GM12878 (cell line): ENCODE measurements around the gene GDE1. TPM values are rescaled to one million over a fixed set of nuclear protein-coding genes. Genes with fewer than 3 reads are reported as not detected.

Source experiments
- ATAC-seq: fragments of 200-7000 bp; cut with Tn5 transposase; 3 replicates; pipeline ENCODE4 v1.9.1; 2020; ENCODE audit warnings: mild to moderate bottlenecking, moderate library complexity
- BruUV-seq: library from RNA; stranded (reverse); fragments of 400-500 nt; replicated peaks from 2 replicates; lab custom pipeline; 2021; lab: Mats Ljungman, UMichigan
- CTCF ChIA-PET: fragments of 300-600 bp; sonication (Branson Sonifier 250); formaldehyde crosslinking; extraction: SDS; loops from one replicate; lab custom pipeline; 2021; ENCODE audit warnings: inconsistent platforms; lab: Yijun Ruan, JAX
- POLR2A ChIA-PET: fragments of 350-600 bp; formaldehyde crosslinking; extraction: SDS; loops from one replicate; lab custom pipeline; 2021; ENCODE audit warnings: inconsistent platforms; lab: Charles Lee
- RAD21 ChIA-PET: fragments of 300-600 bp; sonication (Branson Sonifier 250); formaldehyde crosslinking; loops from one replicate; lab custom pipeline; 2023; ENCODE audit warnings: antibody characterized with exemption; ENCODE audit not compliant: unreplicated experiment; lab: Charles Lee
- SMC1A ChIA-PET: fragments of 300-600 bp; sonication (Branson Sonifier 250); formaldehyde crosslinking; loops from one replicate; lab custom pipeline; 2023; ENCODE audit not compliant: unreplicated experiment, uncharacterized antibody; lab: Charles Lee
- DNase-seq: peaks from one replicate; pipeline ENCODE4 v3.0.0-alpha.2; 2011; ENCODE audit warnings: low read depth, low spot score
- FAIRE-seq: peaks from 3 replicates; lab custom pipeline; 2011; peaks lifted over from hg19 to GRCh38; lab: Jason Lieb, UNC
- H2AFZ ChIP-seq: 2 replicates; pipeline ENCODE4 v1.6.0; 2011; ENCODE audit warnings: low read depth, low read length, control low read depth; ENCODE audit not compliant: control insufficient read depth
- H3K27ac ChIP-seq: 2 replicates; pipeline ENCODE4 v1.5.1; 2011; ENCODE audit warnings: control low read depth; ENCODE audit not compliant: control insufficient read depth, insufficient read depth
- H3K27me3 ChIP-seq, 2 experiments: replicated peaks in 1 of 2; 2 replicates each; pipeline versions ENCODE4 v1.6.0 to v1.6.1; 2011; ENCODE audit warnings: low read length in 1 of 2; ENCODE audit not compliant: control insufficient read depth in 2 of 2, insufficient read depth in 2 of 2
- H3K36me3 ChIP-seq, 2 experiments: 2 replicates each; pipeline ENCODE4 v1.5.1; 2011; ENCODE audit warnings: low read length in 1 of 2; ENCODE audit not compliant: control insufficient read depth in 2 of 2, insufficient read depth in 2 of 2
- H3K4me1 ChIP-seq: 2 replicates; pipeline ENCODE4 v1.6.1; 2011; ENCODE audit warnings: mild to moderate bottlenecking, low read length, moderate library complexity, mixed read lengths; ENCODE audit not compliant: control insufficient read depth, insufficient read depth
- H3K4me2 ChIP-seq: 2 replicates; pipeline ENCODE4 v1.6.0; 2011; ENCODE audit warnings: control low read depth; ENCODE audit not compliant: control insufficient read depth, insufficient read depth
- H3K4me3 ChIP-seq: fragments of 200-600 bp; sonication (generic); 2 replicates; pipeline ENCODE4 v1.5.1; 2016
- H3K79me2 ChIP-seq: 2 replicates; pipeline ENCODE4 v1.6.0; 2011; ENCODE audit warnings: low read length; ENCODE audit not compliant: control insufficient read depth, insufficient read depth
- H3K9ac ChIP-seq: 2 replicates; pipeline ENCODE4 v1.8.0; 2011; ENCODE audit warnings: low read length, control low read depth, mixed read lengths; ENCODE audit not compliant: control insufficient read depth, insufficient read depth
- H3K9me3 ChIP-seq: replicated peaks from 3 replicates; pipeline ENCODE4 v1.5.1; 2011; ENCODE audit warnings: mild to moderate bottlenecking, low read length; ENCODE audit not compliant: control insufficient read depth, insufficient read depth
- H4K20me1 ChIP-seq: 2 replicates; pipeline ENCODE4 v1.6.0; 2011; ENCODE audit not compliant: control insufficient read depth, insufficient read depth
- EP300 ChIP-seq, 2 experiments: fragments of 150-350 bp in 1 of 2; IDR thresholded peaks; 2 replicates each; pipeline ENCODE4 v1.6.1; 2011 to 2012; ENCODE audit warnings: low read depth in 2 of 2, low read length in 2 of 2, borderline replicate concordance in 1 of 2, improper control_type of control experiment in 1 of 2, inconsistent platforms in 1 of 2; ENCODE audit not compliant: control insufficient read depth in 1 of 2
- EZH2 ChIP-seq: IDR thresholded peaks from 2 replicates; pipeline ENCODE4 v1.6.1; 2012; ENCODE audit warnings: low read depth, mild to moderate bottlenecking, control low read depth, inconsistent platforms, low read length, borderline replicate concordance; ENCODE audit not compliant: control insufficient read depth
- JUNB ChIP-seq: IDR thresholded peaks from 2 replicates; pipeline ENCODE4 v1.6.1; 2016; ENCODE audit warnings: antibody characterized with exemption, mild to moderate bottlenecking
- JUND ChIP-seq: IDR thresholded peaks from 2 replicates; pipeline ENCODE4 v1.6.1; 2012; ENCODE audit warnings: low read depth, mild to moderate bottlenecking, low read length, improper control_type of control experiment, moderate library complexity
- SREBF1 ChIP-seq: IDR thresholded peaks from 2 replicates; pipeline ENCODE4 v1.6.1; 2012; ENCODE audit warnings: mild to moderate bottlenecking, low read length
- ZBTB4 ChIP-seq: fragments of 450-650 bp; formaldehyde crosslinking; IDR thresholded peaks from 2 replicates; pipeline ENCODE4 v1.4.0; 2022; ENCODE audit warnings: mild to moderate bottlenecking, moderate library complexity
- ZNF24 ChIP-seq: fragments of 450-650 bp; IDR thresholded peaks from 2 replicates; pipeline ENCODE4 v1.6.1; 2017; ENCODE audit warnings: antibody characterized with exemption, mild to moderate bottlenecking
- ZNF384 ChIP-seq: IDR thresholded peaks from 2 replicates; pipeline ENCODE4 v1.6.1; 2012; ENCODE audit warnings: low read depth, mild to moderate bottlenecking, low read length, improper control_type of control experiment, borderline replicate concordance
- WGBS: methylation state at CpG from one replicate; pipeline ENCODE4 v1.1.6; 2016; ENCODE audit warnings: low lambda C conversion rate; ENCODE audit not compliant: insufficient replicate concordance, insufficient coverage; ENCODE audit errors: missing lambda C conversion rate; 5-methylcytosine and 5-hydroxymethylcytosine counted together
- in situ Hi-C: fragments of 300-500 bp; cut with MboI; formaldehyde crosslinking; loops from 9 replicates; pipeline ENCODE4 v1.14.3; 2018; ENCODE audit warnings: mixed read lengths
- intact Hi-C: fragments of 100-400 bp; cut with micrococcal nuclease; formaldehyde crosslinking; loops from one replicate; pipeline ENCODE4 v1.14.2; 2022; ENCODE audit not compliant: unreplicated experiment
- polyA plus RNA-seq, 11 experiments: library from polyadenylated mRNA; depleted of rRNA in 4 of 11; unstranded in 6 of 11; stranded (reverse) in 5 of 11; fragments of >200 nt; fragmentation: Nextera tagmentation in 4 of 11; fragmentation: Illumina TruSeq in 1 of 11; extraction: Ambion mirVana in 4 of 11; extraction: Trizol in 1 of 11; gene quantifications; 1 replicate in 1 of 11; 2 replicates in 10 of 11; pipeline versions ENCODE4 v1.2.1 to v1.2.3, GENCODE V29; 2011 to 2016; ENCODE audit warnings: inconsistent platforms in 2 of 11, missing spikeins in 2 of 11, low read depth in 1 of 11
- total RNA-seq, 4 experiments: library from RNA; depleted of rRNA in 3 of 4; stranded (reverse); fragments of >200 nt in 3 of 4; fragmentation: Illumina TruSeq in 1 of 4; extraction: Trizol in 1 of 4; gene quantifications; 2 replicates each; pipeline versions ENCODE4 v1.2.1 to v1.2.3, GENCODE V29; 2013 to 2021
- TF ChIP-seq, protein P1 (sequence below): fragments of 450-650 bp; conservative IDR thresholded peaks from 2 replicates; pipeline ENCODE4 v1.6.1; 2017; ENCODE audit warnings: mild to moderate bottlenecking, moderate library complexity
- TF ChIP-seq, protein P2 (sequence below): fragments of 450-650 bp; IDR thresholded peaks from 2 replicates; pipeline ENCODE4 v1.6.1; 2014; ENCODE audit warnings: mild to moderate bottlenecking

The GDE1 gene
- total and polyA plus RNA-seq, 10 of the 15 experiments (the other 5 are each of a cell fraction or from before 2014, with no cell fraction given) = 14.8 to 31.8 (median 21.0) TPM

- no peaks in the 10 kb centered on the region for H3K27me3 ChIP-seq
- 37% methylated on average over 1 of the region's 1 CpG for WGBS
- no peak overlapping the region for H3K9ac ChIP-seq
- in situ Hi-C loops = no loop called here
- SMC1A ChIA-PET = interaction anchor here (1.3 kb wide), 1 partner anchor 17 kb away, joined by 4 read pairs; no protein-coding TSS in a partner anchor
- no peak overlapping the region for H3K4me3 ChIP-seq
- FAIRE-seq = no peak
- H4K20me1 ChIP-seq = no peaks in the 10 kb centered on the region
- no peak for TF ChIP-seq JUNB
- TF ChIP-seq ZNF24 = no peak
- no peak for TF ChIP-seq SREBF1
- no peak for TF ChIP-seq EZH2
- no peak for TF ChIP-seq JUND
- TF ChIP-seq EP300 (IDR thresholded peaks at IDR 0.05; ENCODE audit: borderline replicate concordance in 1 of 2, control insufficient read depth in 1 of 2, low read depth in 2 of 2, low read length in 2 of 2) = no peak
- TF ChIP-seq, protein P1, sequence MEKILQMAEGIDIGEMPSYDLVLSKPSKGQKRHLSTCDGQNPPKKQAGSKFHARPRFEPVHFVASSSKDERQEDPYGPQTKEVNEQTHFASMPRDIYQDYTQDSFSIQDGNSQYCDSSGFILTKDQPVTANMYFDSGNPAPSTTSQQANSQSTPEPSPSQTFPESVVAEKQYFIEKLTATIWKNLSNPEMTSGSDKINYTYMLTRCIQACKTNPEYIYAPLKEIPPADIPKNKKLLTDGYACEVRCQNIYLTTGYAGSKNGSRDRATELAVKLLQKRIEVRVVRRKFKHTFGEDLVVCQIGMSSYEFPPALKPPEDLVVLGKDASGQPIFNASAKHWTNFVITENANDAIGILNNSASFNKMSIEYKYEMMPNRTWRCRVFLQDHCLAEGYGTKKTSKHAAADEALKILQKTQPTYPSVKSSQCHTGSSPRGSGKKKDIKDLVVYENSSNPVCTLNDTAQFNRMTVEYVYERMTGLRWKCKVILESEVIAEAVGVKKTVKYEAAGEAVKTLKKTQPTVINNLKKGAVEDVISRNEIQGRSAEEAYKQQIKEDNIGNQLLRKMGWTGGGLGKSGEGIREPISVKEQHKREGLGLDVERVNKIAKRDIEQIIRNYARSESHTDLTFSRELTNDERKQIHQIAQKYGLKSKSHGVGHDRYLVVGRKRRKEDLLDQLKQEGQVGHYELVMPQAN = no peak
- no peak for TF ChIP-seq ZBTB4 (CRISPR knock-in tag)
- TF ChIP-seq ZNF384 = no peak
- TF ChIP-seq, protein P2, sequence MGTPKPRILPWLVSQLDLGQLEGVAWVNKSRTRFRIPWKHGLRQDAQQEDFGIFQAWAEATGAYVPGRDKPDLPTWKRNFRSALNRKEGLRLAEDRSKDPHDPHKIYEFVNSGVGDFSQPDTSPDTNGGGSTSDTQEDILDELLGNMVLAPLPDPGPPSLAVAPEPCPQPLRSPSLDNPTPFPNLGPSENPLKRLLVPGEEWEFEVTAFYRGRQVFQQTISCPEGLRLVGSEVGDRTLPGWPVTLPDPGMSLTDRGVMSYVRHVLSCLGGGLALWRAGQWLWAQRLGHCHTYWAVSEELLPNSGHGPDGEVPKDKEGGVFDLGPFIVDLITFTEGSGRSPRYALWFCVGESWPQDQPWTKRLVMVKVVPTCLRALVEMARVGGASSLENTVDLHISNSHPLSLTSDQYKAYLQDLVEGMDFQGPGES = no peak
- TF ChIP-seq, all 136 proteins: peak for 0
- H3K79me2 ChIP-seq = peaks cover 4% of the 10 kb centered on the region
- POLR2A ChIA-PET = no interaction called here
- H3K27ac ChIP-seq = no peak overlapping the region
- peaks cover 2 to 12% of the 10 kb centered on the region in 2 experiments; a peak in 3 of 4 replicates for H3K36me3 ChIP-seq
- RAD21 ChIA-PET = no interaction called here
- H2AFZ ChIP-seq = no peak overlapping the region
- no TSS peak for BruUV-seq
- CTCF ChIA-PET = interaction anchor here (1.0 kb wide), 1 partner anchor 23 kb away, joined by 4 read pairs; the partner anchor contains the start of gene VPS35L
- no peak overlapping the region for H3K4me2 ChIP-seq
- DNase-seq (no peak), ATAC-seq (no peak)
- intact Hi-C loops = no loop called here
- no peaks in the 10 kb centered on the region for H3K9me3 ChIP-seq
- no peaks in the 10 kb centered on the region for H3K4me1 ChIP-seq
These were observed 10.7 kb upstream of the GDE1 start for GRCh38 chr16:19532601-19533000.
